Esophagus squamous epithelium (tissue), 5 donors: Measurements from ENCODE around the gene AGBL1. TPM values are rescaled to one million over a fixed set of nuclear protein-coding genes. Genes with fewer than 3 reads are reported as not detected.

ENCODE experiments used
- DNase-seq: peaks from one replicate; lab custom pipeline; 2025; lab: John Stamatoyannopoulos, UW
- H3K27ac ChIP-seq, 4 donors: fragments of 200-600 bp; sonication (generic); one replicate each; pipeline ENCODE4 v1.5.1; 2016 to 2019; ENCODE audit warnings: mild to moderate bottlenecking in 1 of 4
- H3K27me3 ChIP-seq, 4 donors: fragments of 200-600 bp; sonication (generic); 1 replicate in 3 of 4; 2 replicates in 1 of 4; pipeline versions ENCODE4 v1.5.1 to v1.6.0; 2017 to 2021; ENCODE audit warnings: antibody characterized with exemption in 1 of 4
- H3K36me3 ChIP-seq, 3 donors: fragments of 200-600 bp; sonication (generic); one replicate each; pipeline ENCODE4 v1.5.1; 2016 to 2019
- H3K4me1 ChIP-seq, 3 donors: fragments of 200-600 bp; sonication (generic); one replicate each; pipeline ENCODE4 v1.5.1; 2017 to 2019
- H3K4me3 ChIP-seq, 4 donors: fragments of 200-600 bp; sonication (generic); 1 replicate in 3 of 4; 2 replicates in 1 of 4; pipeline ENCODE4 v1.5.1; 2016 to 2019; ENCODE audit warnings: mild to moderate bottlenecking in 2 of 4, moderate library complexity in 1 of 4
- H3K9me3 ChIP-seq, 3 donors: fragments of 200-600 bp; sonication (generic); one replicate each; pipeline ENCODE4 v1.5.1; 2016 to 2019
- POLR2A ChIP-seq, 4 donors: fragments of 450-650 bp; IDR thresholded peaks; one replicate each; pipeline ENCODE4 v1.6.1; 2017; ENCODE audit warnings: antibody characterized with exemption in 4 of 4, mild to moderate bottlenecking in 4 of 4, moderate library complexity in 3 of 4
- WGBS, 2 donors: methylation state at CpG; one replicate each; pipeline ENCODE4 v1.1.5; 2018; 5-methylcytosine and 5-hydroxymethylcytosine counted together
- intact Hi-C: fragments of 100-400 bp; cut with DNase I; formaldehyde crosslinking; loops from one replicate; pipeline ENCODE4 v1.15.0; 2022
- total RNA-seq, 4 donors: library from RNA; depleted of rRNA; stranded (reverse); fragments of >200 nt; gene quantifications; one replicate each; pipeline ENCODE4 v1.1.0, GENCODE V29; 2016
- TF ChIP-seq, protein P1 (sequence below), 6 experiments: fragments of 450-650 bp in 4 of 6; fragments of 200-600 bp in 2 of 6; sonication (generic) in 2 of 6; IDR thresholded peaks; one replicate each; pipeline ENCODE4 v1.5.1; 2016 to 2019; ENCODE audit warnings: antibody characterized with exemption in 6 of 6, mild to moderate bottlenecking in 4 of 6, moderate library complexity in 4 of 6
- donor health status: DM: yes; HTN: yes; CAD: no.

The AGBL1 gene
- total RNA-seq, 4 donors from 2014 or later: 0.11 to 0.21 (median 0.19) TPM; not detected in 1

DNA sequence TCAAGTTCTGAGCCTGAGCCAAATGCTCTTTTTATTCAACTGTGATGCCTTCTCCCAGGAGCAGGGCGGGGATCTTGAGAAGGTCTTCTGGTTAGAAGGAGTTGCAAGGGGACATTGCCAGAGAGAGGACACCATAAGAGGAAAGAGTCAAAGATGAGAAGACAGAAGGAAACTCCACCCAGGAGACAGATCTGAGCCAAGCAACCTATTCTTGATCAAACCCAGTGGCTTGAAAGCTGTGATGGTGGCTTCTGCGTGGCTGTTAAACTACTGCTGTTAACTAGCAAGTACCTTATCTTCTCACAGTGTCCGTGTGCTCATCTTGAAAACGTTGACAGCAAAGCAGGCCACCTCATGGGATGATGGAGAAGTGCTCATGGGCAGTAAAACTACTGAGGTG lies 19.8 kb upstream of the AGBL1 start:
- TF ChIP-seq POLR2A (IDR thresholded peaks at IDR 0.05): no peak
- TF ChIP-seq, protein P1, sequence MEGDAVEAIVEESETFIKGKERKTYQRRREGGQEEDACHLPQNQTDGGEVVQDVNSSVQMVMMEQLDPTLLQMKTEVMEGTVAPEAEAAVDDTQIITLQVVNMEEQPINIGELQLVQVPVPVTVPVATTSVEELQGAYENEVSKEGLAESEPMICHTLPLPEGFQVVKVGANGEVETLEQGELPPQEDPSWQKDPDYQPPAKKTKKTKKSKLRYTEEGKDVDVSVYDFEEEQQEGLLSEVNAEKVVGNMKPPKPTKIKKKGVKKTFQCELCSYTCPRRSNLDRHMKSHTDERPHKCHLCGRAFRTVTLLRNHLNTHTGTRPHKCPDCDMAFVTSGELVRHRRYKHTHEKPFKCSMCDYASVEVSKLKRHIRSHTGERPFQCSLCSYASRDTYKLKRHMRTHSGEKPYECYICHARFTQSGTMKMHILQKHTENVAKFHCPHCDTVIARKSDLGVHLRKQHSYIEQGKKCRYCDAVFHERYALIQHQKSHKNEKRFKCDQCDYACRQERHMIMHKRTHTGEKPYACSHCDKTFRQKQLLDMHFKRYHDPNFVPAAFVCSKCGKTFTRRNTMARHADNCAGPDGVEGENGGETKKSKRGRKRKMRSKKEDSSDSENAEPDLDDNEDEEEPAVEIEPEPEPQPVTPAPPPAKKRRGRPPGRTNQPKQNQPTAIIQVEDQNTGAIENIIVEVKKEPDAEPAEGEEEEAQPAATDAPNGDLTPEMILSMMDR (IDR thresholded peaks at IDR 0.05): no peak
- intact Hi-C loops: no loop called here
- peaks cover 0 to 16% (median 0%) of the 10 kb centered on the region in 4 donors for H3K27me3 ChIP-seq

DNA sequence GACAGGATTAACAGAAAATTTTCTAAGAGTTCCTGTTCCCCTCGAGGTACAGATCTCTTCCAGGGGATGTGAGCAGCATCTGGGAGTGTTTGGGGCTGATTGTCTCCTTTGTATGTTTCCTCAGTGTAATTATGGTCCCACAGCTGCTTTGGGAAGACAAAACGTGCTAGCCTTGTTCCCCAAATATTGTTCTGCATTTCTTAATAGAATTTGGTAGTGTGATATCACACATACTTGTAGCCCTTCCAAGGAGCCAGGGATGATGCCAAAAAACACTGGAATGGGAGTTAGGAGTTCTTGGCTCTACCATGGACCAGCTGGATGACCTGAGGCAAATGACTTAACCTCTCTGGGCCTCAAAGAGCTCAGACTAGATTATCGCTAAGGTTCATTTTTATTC lies 19.0 kb upstream of the AGBL1 start:
- no peak for TF ChIP-seq POLR2A (IDR thresholded peaks at IDR 0.05)
- TF ChIP-seq, protein P1 (IDR thresholded peaks at IDR 0.05): no peak
- no peaks in the 10 kb centered on the region for H3K4me1 ChIP-seq
- intact Hi-C loops: no loop called here
- DNase-seq: no peak
- H3K36me3 ChIP-seq: no peaks in the 10 kb centered on the region
- no peak overlapping the region for H3K27ac ChIP-seq
- 44 to 46% methylated on average over 3 of the region's 3 CpGs for WGBS, 2 donors
- no peak overlapping the region for H3K4me3 ChIP-seq
- no peaks in the 10 kb centered on the region for H3K9me3 ChIP-seq
- peaks cover 0 to 16% (median 0%) of the 10 kb centered on the region in 4 donors for H3K27me3 ChIP-seq

More for the DNA sequence above, 19.8 kb upstream of the AGBL1 start:
- Histone ChIP-seq H3K4me1 (no peaks in the 10 kb centered on the region), H3K9me3 (no peaks in the 10 kb centered on the region), H3K27ac (no peak overlapping the region), H3K4me3 (no peak overlapping the region), H3K36me3 (no peaks in the 10 kb centered on the region)
- 64 to 68% methylated on average over 4 of the region's 4 CpGs for WGBS, 2 donors
- no peak for DNase-seq

DNA sequence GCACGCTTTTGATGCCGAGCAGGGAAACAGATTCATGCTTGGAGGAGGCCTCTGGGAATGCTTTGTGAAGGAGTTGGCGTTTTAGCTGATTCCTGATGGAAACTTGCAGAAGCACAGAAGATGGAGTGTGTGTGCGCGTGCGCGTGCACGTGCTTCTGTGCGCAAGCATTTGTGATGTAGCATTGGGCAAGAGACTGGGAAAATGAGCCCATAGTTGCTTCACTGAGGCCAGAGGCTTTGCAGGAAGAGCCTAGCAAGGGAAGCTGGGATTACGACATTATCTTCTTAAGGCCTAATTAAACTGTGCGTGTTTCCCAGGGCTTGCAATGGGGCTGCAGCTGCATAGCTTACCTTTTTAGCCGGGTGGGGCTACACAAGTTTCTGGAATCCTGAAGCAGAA lies 18.1 kb upstream of the AGBL1 start:
- no peaks in the 10 kb centered on the region for H3K9me3 ChIP-seq
- no peak for DNase-seq
- no peak overlapping the region for H3K4me3 ChIP-seq
- peaks cover 0 to 16% (median 0%) of the 10 kb centered on the region in 4 donors for H3K27me3 ChIP-seq
- WGBS, 2 donors: 83 to 85% methylated on average over 12 of the region's 12 CpGs
- H3K27ac ChIP-seq: no peak overlapping the region
- intact Hi-C loops: no loop called here
- no peaks in the 10 kb centered on the region for H3K36me3 ChIP-seq
- TF ChIP-seq, protein P1 (IDR thresholded peaks at IDR 0.05): no peak
- no peak for TF ChIP-seq POLR2A (IDR thresholded peaks at IDR 0.05)
- H3K4me1 ChIP-seq: no peaks in the 10 kb centered on the region

DNA sequence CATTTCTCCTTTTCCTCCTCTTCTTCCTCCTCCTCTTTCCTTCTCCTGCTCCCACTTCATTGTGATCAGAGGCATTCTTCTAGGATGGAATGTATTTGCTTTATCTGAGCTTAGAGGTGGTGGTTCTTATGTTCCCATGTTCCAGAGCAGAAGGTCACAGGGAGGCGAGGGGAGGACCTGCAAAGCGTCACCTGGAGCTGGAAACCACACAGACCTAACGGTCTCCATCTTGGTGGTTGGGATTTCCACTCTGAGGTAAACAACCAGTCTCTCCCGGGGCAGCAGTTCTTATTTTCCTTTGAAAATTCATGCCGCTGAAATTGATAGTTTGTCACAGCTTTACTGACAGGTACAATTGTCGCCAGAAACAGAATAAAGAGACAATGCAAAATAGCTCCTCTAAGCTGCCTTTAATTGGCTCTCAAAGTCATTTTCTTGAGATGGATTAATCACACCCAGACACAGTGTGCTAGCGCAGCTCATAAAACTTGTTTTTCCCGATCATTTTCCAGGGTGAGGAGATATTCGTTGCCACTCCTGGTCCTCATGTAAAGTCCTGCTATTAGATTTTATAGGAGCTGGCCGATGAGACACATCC lies 16.9 kb upstream of the AGBL1 start:
- Histone ChIP-seq H3K4me1 (no peaks in the 10 kb centered on the region), H3K36me3 (no peaks in the 10 kb centered on the region), H3K27me3 (peaks cover 0 to 16% (median 0%) of the 10 kb centered on the region in 4 donors), H3K9me3 (no peaks in the 10 kb centered on the region), H3K4me3 (no peak overlapping the region), H3K27ac (no peak overlapping the region)
- TF ChIP-seq POLR2A (IDR thresholded peaks at IDR 0.05): no peak
- TF ChIP-seq, protein P1 (IDR thresholded peaks at IDR 0.05): no peak
- no peak for DNase-seq
- 59 to 72% methylated on average over 8 to 10 of the region's 10 CpGs for WGBS, 2 donors
- intact Hi-C loops: no loop called here

DNA sequence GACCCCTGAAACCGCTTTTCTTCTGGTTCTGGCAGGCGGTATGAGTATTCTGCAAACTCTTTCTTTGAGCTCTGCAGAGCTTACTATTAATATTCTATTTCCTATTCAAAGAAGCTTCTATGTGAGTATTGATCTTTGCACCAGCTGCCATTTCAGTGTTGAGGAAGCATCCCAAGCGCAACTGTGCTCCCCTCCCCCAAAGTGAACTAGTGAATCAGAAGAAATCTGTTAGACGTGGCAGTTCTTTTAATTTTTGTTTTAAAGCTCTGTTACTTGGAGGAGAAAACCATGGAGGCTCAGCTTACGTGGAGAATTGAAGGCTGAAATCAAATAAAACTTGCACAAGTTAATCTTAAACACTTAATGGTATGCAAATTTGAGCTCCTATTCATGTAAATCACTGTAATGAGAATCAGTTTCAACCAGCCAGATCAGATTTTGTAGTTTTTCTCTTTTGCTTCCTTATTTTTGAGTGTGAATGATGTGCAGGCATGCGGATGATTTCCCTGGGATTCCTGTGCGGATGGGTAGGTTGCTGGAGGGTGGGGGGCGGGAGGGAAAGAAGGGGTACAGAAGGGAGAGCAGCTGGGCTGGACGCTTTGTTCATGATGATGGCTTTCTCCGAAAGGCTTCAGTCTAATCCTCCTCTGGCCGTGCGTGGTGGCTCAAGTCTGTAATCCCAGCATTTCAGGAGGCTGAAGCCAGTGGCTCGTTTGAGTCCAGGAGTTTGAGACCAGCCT lies 16.1 kb upstream of the AGBL1 start:
- Histone ChIP-seq H3K4me1 (no peaks in the 10 kb centered on the region), H3K4me3 (no peak overlapping the region), H3K9me3 (no peaks in the 10 kb centered on the region), H3K36me3 (no peaks in the 10 kb centered on the region), H3K27ac (no peak overlapping the region), H3K27me3 (peaks cover 0 to 16% (median 0%) of the 10 kb centered on the region in 4 donors)
- no peak for DNase-seq
- TF ChIP-seq, protein P1 (IDR thresholded peaks at IDR 0.05): no peak
- intact Hi-C loops: no loop called here
- 64 to 76% methylated on average over 11 to 13 of the region's 13 CpGs for WGBS, 2 donors
